Loucy (cell line): ENCODE data around the gene PNMA6F.

Source experiments
- CTCF ChIP-seq: fragments of 200-600 bp; sonication (generic); conservative IDR thresholded peaks from 2 replicates; pipeline ENCODE4 v1.5.1; 2014; ENCODE audit warnings: mild to moderate bottlenecking, antibody characterized with exemption, low read length
- EZH2phosphoT487 ChIP-seq: fragments of 200-600 bp; IDR thresholded peaks from 2 replicates; pipeline ENCODE4 v1.6.1; 2018; ENCODE audit warnings: antibody characterized with exemption, mild to moderate bottlenecking, moderate library complexity, borderline replicate concordance

GRCh38 chrX:153370293-153371055 is 48.9 kb upstream of the PNMA6F start:
- TF ChIP-seq CTCF, result no peak
- TF ChIP-seq EZH2phosphoT487, result no peak
